Esophagus muscularis mucosa (tissue), 4 donors: Measurements from ENCODE around the gene AIFM3. TPM values are rescaled to one million over a fixed set of nuclear protein-coding genes. Genes with fewer than 3 reads are reported as not detected.

ENCODE experiments used
- DNase-seq: peaks from one replicate; pipeline ENCODE4 v3.0.0-alpha.2; 2017; ENCODE audit errors: extremely low spot score
- H3K27ac ChIP-seq, 4 donors: fragments of 200-600 bp; sonication (generic); replicated peaks in 1 of 4; 1 replicate in 3 of 4; 2 replicates in 1 of 4; pipeline ENCODE4 v1.5.1; 2016 to 2019; ENCODE audit warnings: mild to moderate bottlenecking in 1 of 4
- H3K27me3 ChIP-seq, 4 donors: fragments of 200-600 bp; sonication (generic); one replicate each; pipeline versions ENCODE4 v1.5.1 to v1.6.0; 2016 to 2019
- H3K36me3 ChIP-seq, 4 donors: fragments of 200-600 bp; sonication (generic); one replicate each; pipeline ENCODE4 v1.5.1; 2016 to 2019
- H3K4me1 ChIP-seq, 4 donors: fragments of 200-600 bp; sonication (generic); one replicate each; pipeline ENCODE4 v1.5.1; 2016 to 2019
- H3K4me3 ChIP-seq, 4 donors: fragments of 200-600 bp; sonication (generic); 1 replicate in 2 of 4; 2 replicates in 2 of 4; pipeline ENCODE4 v1.5.1; 2016 to 2019; ENCODE audit warnings: mild to moderate bottlenecking in 4 of 4, moderate library complexity in 1 of 4
- H3K9me3 ChIP-seq, 4 donors: fragments of 200-600 bp; sonication (generic); 1 replicate in 3 of 4; 2 replicates in 1 of 4; pipeline ENCODE4 v1.5.1; 2016 to 2019
- EP300 ChIP-seq: sonication (generic); formaldehyde crosslinking; IDR thresholded peaks from one replicate; pipeline ENCODE4 v1.6.1; 2017; ENCODE audit warnings: antibody characterized with exemption
- POLR2A ChIP-seq: fragments of 450-650 bp; IDR thresholded peaks from one replicate; pipeline ENCODE4 v1.6.1; 2017; ENCODE audit warnings: antibody characterized with exemption, moderate library complexity, mild to moderate bottlenecking, low read depth
- POLR2AphosphoS5 ChIP-seq, 2 donors: sonication (generic); formaldehyde crosslinking; IDR thresholded peaks; one replicate each; pipeline ENCODE4 v1.6.1; 2017; ENCODE audit warnings: antibody characterized with exemption in 2 of 2
- WGBS: methylation state at CpG from one replicate; pipeline ENCODE4 v1.1.5; 2018; 5-methylcytosine and 5-hydroxymethylcytosine counted together
- intact Hi-C: fragments of 100-400 bp; cut with DNase I; formaldehyde crosslinking; loops from one replicate; pipeline ENCODE4 v1.15.1; 2023
- total RNA-seq, 4 donors: library from RNA; depleted of rRNA; stranded (reverse); fragments of >200 nt; gene quantifications; one replicate each; pipeline versions ENCODE4 v1.1.0 to v1.2.1, GENCODE V29; 2016
- TF ChIP-seq, protein P1 (sequence below), 3 experiments: fragments of 200-600 bp in 2 of 3; fragments of 450-650 bp in 1 of 3; sonication (generic) in 2 of 3; IDR thresholded peaks; one replicate each; pipeline ENCODE4 v1.5.1; 2017 to 2019; ENCODE audit warnings: antibody characterized with exemption in 3 of 3, mild to moderate bottlenecking in 2 of 3, moderate library complexity in 1 of 3

AIFM3 gene
- total RNA-seq, 4 donors from 2014 or later = 0.92 to 1.7 (median 1.4) TPM

DNA sequence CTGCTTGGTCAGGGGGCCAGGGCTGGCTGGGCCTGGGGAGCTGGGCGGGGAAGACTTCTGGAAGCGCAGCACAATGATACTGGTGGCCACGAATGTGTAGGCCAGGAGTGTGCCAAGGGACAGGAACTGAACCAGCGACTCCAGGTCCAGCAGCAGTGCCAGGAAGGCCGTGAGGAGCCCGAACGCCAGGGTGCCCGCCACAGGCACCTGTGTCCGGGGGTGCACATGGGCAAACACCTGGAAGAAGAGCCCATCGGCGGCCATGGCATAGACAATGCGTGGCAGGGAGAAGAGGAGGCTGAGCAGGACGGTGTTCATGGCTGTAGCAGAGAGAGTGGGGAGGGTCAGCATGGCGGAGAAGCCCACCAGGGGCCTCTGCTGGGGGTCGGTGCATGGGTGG lies 63.0 kb downstream of the AIFM3 start:
- H3K27ac ChIP-seq = no peak overlapping the region
- no peak overlapping the region for H3K4me3 ChIP-seq
- H3K9me3 ChIP-seq = no peaks in the 10 kb centered on the region
- peaks cover 0 to 56% (median 0%) of the 10 kb centered on the region in 4 donors for H3K27me3 ChIP-seq
- 93% methylated on average over 15 of the region's 15 CpGs for WGBS
- no peak for DNase-seq
- intact Hi-C loops = no loop called here
- peaks cover 10 to 21% (median 17%) of the 10 kb centered on the region in 4 donors for H3K4me1 ChIP-seq
- H3K36me3 ChIP-seq = no peaks in the 10 kb centered on the region
- no peak for TF ChIP-seq EP300
- TF ChIP-seq, protein P1, sequence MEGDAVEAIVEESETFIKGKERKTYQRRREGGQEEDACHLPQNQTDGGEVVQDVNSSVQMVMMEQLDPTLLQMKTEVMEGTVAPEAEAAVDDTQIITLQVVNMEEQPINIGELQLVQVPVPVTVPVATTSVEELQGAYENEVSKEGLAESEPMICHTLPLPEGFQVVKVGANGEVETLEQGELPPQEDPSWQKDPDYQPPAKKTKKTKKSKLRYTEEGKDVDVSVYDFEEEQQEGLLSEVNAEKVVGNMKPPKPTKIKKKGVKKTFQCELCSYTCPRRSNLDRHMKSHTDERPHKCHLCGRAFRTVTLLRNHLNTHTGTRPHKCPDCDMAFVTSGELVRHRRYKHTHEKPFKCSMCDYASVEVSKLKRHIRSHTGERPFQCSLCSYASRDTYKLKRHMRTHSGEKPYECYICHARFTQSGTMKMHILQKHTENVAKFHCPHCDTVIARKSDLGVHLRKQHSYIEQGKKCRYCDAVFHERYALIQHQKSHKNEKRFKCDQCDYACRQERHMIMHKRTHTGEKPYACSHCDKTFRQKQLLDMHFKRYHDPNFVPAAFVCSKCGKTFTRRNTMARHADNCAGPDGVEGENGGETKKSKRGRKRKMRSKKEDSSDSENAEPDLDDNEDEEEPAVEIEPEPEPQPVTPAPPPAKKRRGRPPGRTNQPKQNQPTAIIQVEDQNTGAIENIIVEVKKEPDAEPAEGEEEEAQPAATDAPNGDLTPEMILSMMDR (IDR thresholded peaks at IDR 0.05) = no peak
- TF ChIP-seq POLR2AphosphoS5 (IDR thresholded peaks at IDR 0.05) = no peak
- no peak for TF ChIP-seq POLR2A

Other genes with a start within 250 kb of the AIFM3 start
- under 1 TPM in 3 of 4 donors, not detected in 1; 0.46 to 0.83 (median 0.50) TPM for gene SERPIND1, start 193.1 kb upstream of the AIFM3 start, total RNA-seq
- 100 to 1,000 TPM in 1 of 4 donors, 10 to 100 TPM in 3; 69.8 to 115 (median 82.3) TPM for gene PI4KA, start 108.4 kb upstream of the AIFM3 start, total RNA-seq
- gene SNAP29, start 108.2 kb upstream of the AIFM3 start, total RNA-seq = 10 to 100 TPM; 21.2 to 33.6 (median 26.4) TPM
- 10 to 100 TPM; 34.9 to 56.2 (median 47.9) TPM for gene CRKL, start 49.8 kb upstream of the AIFM3 start, total RNA-seq
- gene LZTR1, start 15.0 kb downstream of the AIFM3 start, total RNA-seq = 10 to 100 TPM; 42.4 to 76.3 (median 57.2) TPM
- gene THAP7, start 34.9 kb downstream of the AIFM3 start, total RNA-seq = 10 to 100 TPM; 33.2 to 42.4 (median 39.1) TPM
- under 1 TPM; 0.39 to 0.50 (median 0.41) TPM for gene P2RX6, start 47.9 kb downstream of the AIFM3 start, total RNA-seq
- gene SLC7A4, start 65.3 kb downstream of the AIFM3 start, total RNA-seq = under 1 TPM; 0.23 to 0.42 (median 0.36) TPM
- not detected for gene LRRC74B, start 78.7 kb downstream of the AIFM3 start, total RNA-seq